Fibroblast of lung (primary cell): ENCODE results near the gene TIAM1. TPM values are rescaled to one million over a fixed set of nuclear protein-coding genes. Genes with fewer than 3 reads are reported as not detected.

Source experiments
- DNase-seq, 2 donors: peaks; one replicate each; pipeline versions ENCODE4 v3.0.0 to v3.0.0-alpha.2; 2010; ENCODE audit warnings: low read depth in 2 of 2
- H2AFZ ChIP-seq: 2 replicates; pipeline ENCODE4 v1.5.1; 2012; ENCODE audit warnings: low read length, control low read depth, inconsistent platforms
- H3K27ac ChIP-seq: 2 replicates; pipeline ENCODE4 v1.5.1; 2011; ENCODE audit warnings: low read length, control low read depth; ENCODE audit not compliant: insufficient read depth
- H3K27me3 ChIP-seq: 2 replicates; pipeline ENCODE4 v1.5.1; 2011; ENCODE audit warnings: mild to moderate bottlenecking, low read length; ENCODE audit not compliant: control insufficient read depth, insufficient read depth
- H3K36me3 ChIP-seq: 2 replicates; pipeline ENCODE4 v1.5.1; 2011; ENCODE audit warnings: low read length; ENCODE audit not compliant: control insufficient read depth, insufficient read depth
- H3K4me1 ChIP-seq: 2 replicates; pipeline ENCODE4 v1.5.1; 2011; ENCODE audit warnings: low read length; ENCODE audit not compliant: control insufficient read depth, insufficient read depth; ENCODE audit errors: extremely low read depth
- H3K4me2 ChIP-seq: 2 replicates; pipeline ENCODE4 v1.5.1; 2011; ENCODE audit warnings: low read length, control low read depth; ENCODE audit not compliant: insufficient read depth; ENCODE audit errors: extremely low read depth
- H3K4me3 ChIP-seq, 4 experiments: fragments of 200-600 bp in 1 of 4; sonication (generic) in 1 of 4; replicated peaks in 1 of 4; 2 replicates each; pipeline ENCODE4 v1.5.1; 2011 to 2016; ENCODE audit warnings: low read length in 4 of 4, low read depth in 3 of 4, mild to moderate bottlenecking in 3 of 4, control low read depth in 2 of 4, inconsistent platforms in 1 of 4, mixed read lengths in 1 of 4; ENCODE audit not compliant: insufficient read depth in 1 of 4; ENCODE audit errors: control extremely low read depth in 1 of 4
- H3K79me2 ChIP-seq: 2 replicates; pipeline ENCODE4 v1.5.1; 2012; ENCODE audit warnings: mild to moderate bottlenecking, low read length, inconsistent platforms; ENCODE audit not compliant: control insufficient read depth, insufficient read depth
- H3K9ac ChIP-seq: 2 replicates; pipeline ENCODE4 v1.5.1; 2011; ENCODE audit warnings: mild to moderate bottlenecking, low read length, control low read depth; ENCODE audit not compliant: insufficient read depth
- H3K9me3 ChIP-seq: 2 replicates; pipeline ENCODE4 v1.5.1; 2012; ENCODE audit warnings: low read depth, low read length; ENCODE audit not compliant: control insufficient read depth, insufficient read depth
- H4K20me1 ChIP-seq: 2 replicates; pipeline ENCODE4 v1.5.1; 2011; ENCODE audit warnings: low read length; ENCODE audit not compliant: control insufficient read depth, insufficient read depth; ENCODE audit errors: extremely low read depth
- CTCF ChIP-seq, 2 donors: IDR thresholded peaks in 1 of 2; conservative IDR thresholded peaks in 1 of 2; 1 replicate in 1 of 2; 2 replicates in 1 of 2; pipeline ENCODE4 v1.5.1; 2011 to 2012; ENCODE audit warnings: low read length in 2 of 2, control low read depth in 1 of 2, inconsistent platforms in 1 of 2, low read depth in 1 of 2, mild to moderate bottlenecking in 1 of 2
- EZH2 ChIP-seq: IDR thresholded peaks from 2 replicates; pipeline ENCODE4 v1.5.1; 2012; ENCODE audit warnings: low read length, control low read depth, mild to moderate bottlenecking; ENCODE audit errors: missing control alignments
- polyA plus RNA-seq, 2 donors: library from polyadenylated mRNA; depleted of rRNA in 1 of 2; stranded (reverse) in 1 of 2; unstranded in 1 of 2; fragments of >200 nt; gene quantifications; 2 replicates each; pipeline ENCODE4 v1.2.1, GENCODE V29; 2011 to 2012; ENCODE audit warnings: missing spikeins in 1 of 2
- total RNA-seq: library from RNA; depleted of rRNA; stranded (reverse); fragments of >200 nt; gene quantifications from 2 replicates; pipeline ENCODE4 v1.2.1, GENCODE V29; 2014

Gene TIAM1
- total and polyA plus RNA-seq, 2 donors (not counting 1 experiment from before 2014, with no cell fraction given): under 0.01 to 0.52 TPM

- TF ChIP-seq EZH2 (no peak), CTCF (conservative IDR thresholded peaks at IDR 0.05 in 1 of 2, IDR thresholded peaks at IDR 0.05 in 1 of 2; ENCODE audit: low read depth in 1 of 2, low read length in 2 of 2) (no peak)
- H3K27ac ChIP-seq: no peak overlapping the region
- H3K9me3 ChIP-seq: no peaks in the 10 kb centered on the region
- H3K36me3 ChIP-seq: no peaks in the 10 kb centered on the region
- no peaks in the 10 kb centered on the region for H3K27me3 ChIP-seq
- no peaks in the 10 kb centered on the region for H4K20me1 ChIP-seq
- H3K4me1 ChIP-seq: no peaks in the 10 kb centered on the region
- H3K4me3 ChIP-seq: no peak overlapping the region
- DNase-seq: no peak
- no peaks in the 10 kb centered on the region for H3K79me2 ChIP-seq
- H3K4me2 ChIP-seq: no peak overlapping the region
- H2AFZ ChIP-seq: no peak overlapping the region
- H3K9ac ChIP-seq: no peak overlapping the region
Observed at GRCh38 chr21:31201144-31201543, 142.9 kb downstream of the TIAM1 start.

GRCh38 chr21:31198575-31198974 is 145.5 kb downstream of the TIAM1 start:
- Histone ChIP-seq H3K79me2 (no peaks in the 10 kb centered on the region), H2AFZ (no peak overlapping the region), H3K4me2 (no peak overlapping the region), H3K9ac (no peak overlapping the region), H3K4me1 (no peaks in the 10 kb centered on the region), H3K27ac (no peak overlapping the region), H3K4me3 (no peak overlapping the region), H3K9me3 (no peaks in the 10 kb centered on the region), H3K36me3 (no peaks in the 10 kb centered on the region), H3K27me3 (no peaks in the 10 kb centered on the region), H4K20me1 (no peaks in the 10 kb centered on the region)
- peak; percentile 41 to 79 for DNase-seq
- TF ChIP-seq EZH2: no peak
- peak; percentile 34 to 56 for TF ChIP-seq CTCF (conservative IDR thresholded peaks at IDR 0.05 in 1 of 2, IDR thresholded peaks at IDR 0.05 in 1 of 2; ENCODE audit: low read depth in 1 of 2, low read length in 2 of 2)

GRCh38 chr21:31196724-31197123 is 147.3 kb downstream of the TIAM1 start:
- H3K4me3 ChIP-seq: no peak overlapping the region
- H3K9ac ChIP-seq: no peak overlapping the region
- no peak for DNase-seq
- H4K20me1 ChIP-seq: no peaks in the 10 kb centered on the region
- no peak overlapping the region for H2AFZ ChIP-seq
- H3K79me2 ChIP-seq: no peaks in the 10 kb centered on the region
- no peaks in the 10 kb centered on the region for H3K27me3 ChIP-seq
- no peaks in the 10 kb centered on the region for H3K9me3 ChIP-seq
- TF ChIP-seq EZH2 (no peak), CTCF (conservative IDR thresholded peaks at IDR 0.05 in 1 of 2, IDR thresholded peaks at IDR 0.05 in 1 of 2; ENCODE audit: low read depth in 1 of 2, low read length in 2 of 2) (no peak)
- no peaks in the 10 kb centered on the region for H3K4me1 ChIP-seq
- H3K36me3 ChIP-seq: no peaks in the 10 kb centered on the region
- H3K4me2 ChIP-seq: no peak overlapping the region
- no peak overlapping the region for H3K27ac ChIP-seq
